Inflammatory macrophage treated with lipopolysaccharide for 1 hour (primary cell): ENCODE measurements around the gene ZNF618.

Experiments
- DNase-seq, 2 donors: peaks; one replicate each; pipeline ENCODE4 v3.0.0-alpha.2; 2020 to 2022

ZNF618 gene

GRCh38 chr9:113876151-113876992 lies at the start of gene ZNF618:
Gene ZNF618, plus strand, starts transcription at chr9:113876309. Its CDS starts 72 bp downstream, at chr9:113876381.
- DNase-seq, result peak in 1 of 2 donors; percentile 62

DNA sequence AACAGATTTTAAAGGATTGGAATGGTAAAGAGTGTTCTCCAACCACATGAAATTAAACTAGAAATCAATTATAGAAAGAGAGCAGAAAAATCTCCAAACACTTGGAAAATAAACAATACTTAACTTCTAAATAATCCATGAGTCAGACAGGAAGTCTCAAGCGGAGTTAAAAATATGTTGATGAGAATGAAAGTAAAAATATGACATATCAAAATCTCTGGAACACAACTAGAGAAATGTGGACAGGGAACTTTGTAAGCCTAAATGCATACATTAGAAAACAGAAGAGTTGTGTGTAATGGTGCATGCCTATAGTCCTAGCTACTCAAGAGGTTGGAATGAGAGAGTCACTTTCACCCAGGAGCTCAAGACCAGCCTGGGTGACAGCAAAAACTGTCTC lies 47.9 kb upstream of the ZNF618 start:
- no peak for DNase-seq

GRCh38 chr9:113837334-113837733 lies 38.8 kb upstream of the ZNF618 start:
- no peak for DNase-seq

DNA sequence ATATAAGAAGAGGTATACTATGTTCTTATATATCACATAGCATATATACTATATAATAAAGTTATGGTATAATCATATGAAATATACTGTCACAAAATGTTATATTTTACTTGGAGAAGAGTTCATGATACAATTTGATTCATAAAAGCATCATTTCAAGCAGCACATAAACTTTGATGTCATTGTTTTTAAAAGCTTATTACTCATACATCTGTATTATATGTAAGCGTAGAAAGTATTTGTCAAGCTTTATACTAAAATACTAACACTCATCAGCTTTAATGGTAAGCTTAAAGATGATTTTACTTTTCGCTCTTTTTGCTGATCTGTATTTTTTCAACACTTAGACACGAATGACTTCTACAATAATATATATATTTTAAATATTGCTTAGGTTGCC lies 34.0 kb upstream of the ZNF618 start:
- no peak for DNase-seq

DNA sequence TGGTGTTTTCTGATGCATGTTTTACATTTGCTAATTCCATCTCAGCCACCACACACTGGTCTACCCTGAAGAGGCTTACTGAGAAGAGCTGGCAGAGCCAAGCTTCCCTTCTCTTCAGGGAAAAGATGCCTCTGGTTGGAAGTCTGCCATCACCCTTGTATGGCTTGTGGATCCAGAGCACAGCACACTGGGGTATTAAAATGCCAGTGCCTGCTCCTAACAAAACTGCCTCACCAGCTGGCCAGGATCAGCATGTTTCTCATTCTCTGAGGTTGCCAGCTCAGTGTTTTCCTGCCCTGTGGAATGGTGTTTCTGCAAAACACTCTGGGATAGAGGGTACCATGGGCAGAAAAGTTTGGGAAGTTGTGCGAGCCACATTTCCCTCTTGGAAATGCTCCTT lies 31.6 kb upstream of the ZNF618 start:
- no peak for DNase-seq

GRCh38 chr9:113851359-113851758 lies 24.8 kb upstream of the ZNF618 start:
- no peak for DNase-seq

- peak; percentile 54 to 61 for DNase-seq
Measured at GRCh38 chr9:113851873-113852272, 24.2 kb upstream of the ZNF618 start.

GRCh38 chr9:113853333-113853732 lies 22.8 kb upstream of the ZNF618 start:
- peak in 1 of 2 donors; percentile 16 for DNase-seq

DNA sequence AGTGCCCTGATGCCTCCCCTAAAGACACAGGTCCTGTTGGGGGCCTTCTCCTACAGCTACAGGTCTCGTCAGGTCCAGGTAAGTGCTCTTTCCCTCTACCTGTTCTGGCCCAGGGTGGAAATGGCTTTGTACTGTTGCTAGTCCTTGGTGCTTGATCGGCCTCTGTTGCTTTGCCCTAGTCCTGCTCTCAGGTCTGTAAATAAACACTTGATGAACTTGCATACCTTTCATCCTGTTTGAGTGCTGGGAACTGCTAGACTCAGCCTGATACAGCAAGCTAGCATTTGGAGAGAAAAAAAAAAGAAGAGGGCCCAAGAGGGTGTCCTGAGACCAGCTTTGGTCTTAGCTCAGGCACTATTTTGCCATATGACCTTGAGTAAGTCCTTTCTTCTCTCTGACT lies 21.8 kb upstream of the ZNF618 start:
- no peak for DNase-seq

DNA sequence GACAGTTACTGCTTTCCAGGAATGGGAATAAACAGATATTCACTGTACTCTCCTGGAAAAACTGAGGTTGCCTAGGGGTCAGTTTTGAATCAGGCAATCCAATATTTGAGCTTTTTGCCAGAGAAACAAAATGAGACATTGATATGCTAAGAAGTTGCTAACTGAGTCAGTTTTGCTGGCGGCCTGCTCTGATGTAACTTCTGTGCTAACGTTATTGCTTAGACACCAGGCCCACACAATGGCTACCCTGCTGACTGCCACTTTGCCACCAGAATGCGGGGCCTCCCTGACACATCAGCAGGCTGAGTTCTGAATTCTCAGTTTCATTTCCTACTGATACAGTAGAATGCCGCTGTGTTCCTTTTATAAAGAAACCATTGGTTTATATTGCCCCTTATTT lies 18.2 kb upstream of the ZNF618 start:
- peak; percentile 88 to 91 for DNase-seq

GRCh38 chr9:113858282-113858681 lies 17.8 kb upstream of the ZNF618 start:
- DNase-seq, result no peak

GRCh38 chr9:113863345-113863744 lies 12.8 kb upstream of the ZNF618 start:
- no peak for DNase-seq

DNA sequence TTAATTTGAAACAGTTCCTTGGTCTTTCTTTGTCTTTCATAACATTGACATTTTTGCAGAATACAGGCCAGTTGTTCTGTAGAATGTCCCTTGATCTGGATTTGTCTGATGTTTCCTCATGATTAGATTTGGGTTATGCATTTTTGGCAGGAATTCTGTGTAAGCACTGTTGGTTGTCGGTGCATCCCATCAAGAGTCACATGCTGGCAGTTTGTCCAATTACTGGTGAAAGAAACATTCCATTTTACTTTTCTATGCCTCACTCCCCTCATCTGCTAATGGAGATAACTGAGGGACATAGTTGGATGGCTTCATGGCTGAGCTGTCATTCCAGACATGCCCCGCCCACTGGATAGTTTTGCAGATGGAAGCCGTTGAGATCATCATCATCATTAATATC lies 7.6 kb upstream of the ZNF618 start:
- no peak for DNase-seq

DNA sequence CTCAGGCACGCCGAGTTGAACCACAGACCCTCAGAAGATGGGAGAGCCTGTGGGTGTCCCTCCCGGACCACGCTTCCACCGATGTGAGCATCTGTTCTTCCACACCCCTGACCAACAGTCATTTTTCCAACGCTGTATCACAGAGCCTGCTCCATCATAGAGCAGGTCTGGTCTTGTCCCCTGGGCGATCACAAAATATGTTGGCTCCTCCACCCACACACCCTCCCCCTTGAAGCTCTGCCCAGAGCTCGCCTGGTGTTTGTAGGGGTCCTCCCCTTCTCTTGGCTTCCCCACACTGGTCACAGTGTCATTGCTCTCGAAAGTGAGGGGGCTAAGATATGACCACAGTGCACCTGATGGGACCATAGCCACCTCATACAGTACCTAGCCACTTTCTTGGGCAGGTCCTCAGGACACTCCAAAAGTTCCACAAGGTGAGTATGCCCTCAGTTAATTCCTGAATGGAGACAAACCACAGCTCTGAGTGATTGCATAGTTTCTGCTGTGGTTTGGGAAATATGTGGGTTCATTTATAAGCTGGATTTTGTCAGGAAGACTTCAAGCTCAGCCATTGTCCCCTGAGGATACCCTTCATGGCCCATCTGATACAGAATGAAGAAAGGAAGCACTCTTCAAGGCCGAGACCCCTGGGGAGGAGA lies 3.5 kb upstream of the ZNF618 start:
- DNase-seq, result no peak

- DNase-seq, result no peak
Measured at GRCh38 chr9:113873446-113873845, 2.7 kb upstream of the ZNF618 start.

- DNase-seq, result no peak
Measured at GRCh38 chr9:113873926-113874325, 2.2 kb upstream of the ZNF618 start.

DNA sequence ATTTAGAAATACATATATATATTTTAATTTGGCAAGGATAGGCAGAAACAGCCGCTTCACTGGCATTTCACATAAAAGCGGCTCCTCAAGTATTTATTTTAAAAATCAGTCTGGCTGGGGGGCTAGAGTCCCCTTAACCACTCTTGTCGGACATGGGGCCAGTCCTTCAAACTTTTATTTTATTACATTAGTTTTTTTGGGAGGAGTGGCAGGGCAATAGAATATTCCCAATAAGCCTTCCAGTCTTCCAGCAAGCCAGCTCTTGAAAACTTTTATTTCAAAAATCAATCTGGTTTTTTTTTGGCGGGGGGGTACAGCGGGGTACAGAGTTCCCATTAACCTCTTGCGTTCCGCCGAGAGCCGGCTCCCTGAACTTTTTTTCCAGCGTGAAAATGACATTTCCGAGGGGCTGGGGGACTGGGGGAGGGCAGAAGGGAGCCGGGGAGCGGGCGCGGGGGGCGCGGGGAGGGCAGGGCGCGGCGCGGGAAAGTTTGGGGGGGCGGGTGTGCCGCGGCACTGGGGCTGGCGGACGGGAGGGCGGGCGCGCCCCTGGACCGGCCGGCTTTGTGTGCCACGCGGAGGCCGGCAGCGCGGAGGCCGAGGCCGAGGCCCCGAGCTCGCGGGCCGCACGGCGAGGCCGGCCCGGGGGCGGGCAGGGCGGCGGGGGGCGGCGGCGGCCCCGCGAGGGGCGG lies 504 bp upstream of the ZNF618 start:
- DNase-seq, result no peak

GRCh38 chr9:113876993-113877368 lies 872 bp downstream of the ZNF618 start:
- DNase-seq, result no peak

GRCh38 chr9:113879318-113879717 lies 3.2 kb downstream of the ZNF618 start:
- DNase-seq, result no peak

DNA sequence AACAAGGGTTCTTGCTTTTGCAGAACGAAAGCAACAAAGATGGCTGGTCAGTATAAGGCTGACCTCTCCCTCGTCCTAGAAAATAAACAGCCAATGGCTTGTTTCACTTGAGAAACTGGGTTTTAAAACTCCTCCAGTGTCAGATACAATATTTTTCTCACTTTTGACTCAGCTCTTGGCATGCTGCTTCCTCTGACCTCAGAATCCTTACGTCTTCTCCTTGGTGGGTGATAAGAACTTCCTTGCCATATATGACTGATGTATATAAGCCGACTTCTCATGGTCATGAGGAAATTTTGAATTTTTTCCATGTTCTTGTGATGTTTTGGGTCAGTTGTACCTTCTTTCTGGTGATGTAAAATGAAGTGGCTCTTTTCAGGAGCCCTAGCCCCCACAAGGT lies 3.8 kb downstream of the ZNF618 start:
- DNase-seq, result no peak

- DNase-seq, result no peak
Measured at GRCh38 chr9:113882181-113882580, 6.1 kb downstream of the ZNF618 start.

DNA sequence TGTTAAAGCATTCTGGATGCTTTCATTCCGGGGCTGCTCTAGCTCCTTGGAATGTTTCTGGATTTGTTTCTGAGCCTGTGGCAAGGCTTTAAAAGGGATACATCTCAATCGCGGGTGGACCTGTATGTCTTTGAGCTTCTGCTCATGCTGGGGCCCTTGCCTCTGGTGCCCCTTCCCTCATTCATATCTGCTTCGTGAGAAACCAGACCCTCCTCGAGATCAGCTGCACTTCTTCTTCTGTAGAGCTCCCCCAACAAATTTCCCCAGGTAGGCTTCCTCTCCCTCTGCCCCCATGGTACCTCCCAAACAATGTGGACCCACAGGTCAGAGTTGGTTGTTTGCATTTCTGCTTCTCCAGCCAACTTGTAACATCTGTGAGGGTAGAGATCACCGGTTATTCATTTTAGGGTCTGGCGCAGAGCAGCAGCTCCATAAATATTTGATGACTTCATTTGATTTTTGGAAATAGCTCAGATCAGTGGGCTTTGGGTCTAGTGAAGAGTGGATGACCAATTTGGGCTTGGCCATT lies 6.6 kb downstream of the ZNF618 start:
- no peak for DNase-seq

DNA sequence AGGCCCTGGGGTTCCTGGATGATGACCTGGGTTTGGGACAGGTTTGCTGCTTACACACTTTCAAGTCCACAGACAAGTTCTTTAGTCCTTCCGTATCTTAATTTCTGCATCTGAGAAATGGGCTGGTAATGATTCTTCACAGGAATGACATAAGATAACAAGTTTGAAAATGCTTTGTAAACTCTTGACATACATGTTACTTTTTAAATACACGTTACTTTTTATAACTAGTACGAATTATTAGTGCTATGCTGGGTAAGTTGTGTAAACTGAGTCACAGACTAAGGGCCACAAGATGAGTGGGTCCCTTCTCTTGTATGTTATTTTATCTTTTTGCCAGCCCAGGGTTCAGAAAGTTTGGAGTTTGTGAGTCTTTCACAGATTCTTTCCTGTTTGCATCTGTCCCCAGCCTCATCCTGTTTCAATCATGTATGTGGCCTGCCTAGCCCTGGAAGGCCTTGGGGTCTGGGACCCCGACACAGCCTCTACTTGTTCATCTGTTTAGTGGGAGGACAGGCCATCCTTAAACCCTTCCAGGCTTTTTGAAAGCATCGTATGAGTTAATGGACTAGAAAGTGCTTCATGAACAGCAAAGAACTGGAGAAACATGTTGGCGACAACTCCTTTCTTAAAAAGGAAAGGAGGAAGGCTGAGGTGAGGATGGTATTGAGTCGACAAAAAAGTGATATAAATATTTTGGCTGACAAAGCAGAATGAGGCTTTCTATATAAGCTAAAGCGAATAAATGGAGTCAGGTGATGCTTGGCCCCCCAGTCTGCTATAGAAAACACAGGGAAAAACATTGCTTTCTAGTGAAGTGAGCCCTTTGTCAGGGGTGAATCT lies 9.3 kb downstream of the ZNF618 start:
- DNase-seq, result no peak
